HG03196 (cell line): ENCODE data around the gene SLC6A6.
"Not testable (repeated sequence)": the region's sequence is repeated elsewhere in the genome, so short reads cannot be mapped to it uniquely, and the experiment has no call there.

Experiments used
- ATAC-seq: cut with Tn5 transposase; IDR thresholded peaks from one replicate; pipeline ENCODE4 v1.9.1; 2021; ENCODE audit not compliant: unreplicated experiment

Gene SLC6A6

GRCh38 chr3:14503706-14504065 is 101.3 kb downstream of the SLC6A6 start:
- ATAC-seq, result no peak

- ATAC-seq, result no peak
Observed at GRCh38 chr3:14505001-14505802, 102.8 kb downstream of the SLC6A6 start.

DNA sequence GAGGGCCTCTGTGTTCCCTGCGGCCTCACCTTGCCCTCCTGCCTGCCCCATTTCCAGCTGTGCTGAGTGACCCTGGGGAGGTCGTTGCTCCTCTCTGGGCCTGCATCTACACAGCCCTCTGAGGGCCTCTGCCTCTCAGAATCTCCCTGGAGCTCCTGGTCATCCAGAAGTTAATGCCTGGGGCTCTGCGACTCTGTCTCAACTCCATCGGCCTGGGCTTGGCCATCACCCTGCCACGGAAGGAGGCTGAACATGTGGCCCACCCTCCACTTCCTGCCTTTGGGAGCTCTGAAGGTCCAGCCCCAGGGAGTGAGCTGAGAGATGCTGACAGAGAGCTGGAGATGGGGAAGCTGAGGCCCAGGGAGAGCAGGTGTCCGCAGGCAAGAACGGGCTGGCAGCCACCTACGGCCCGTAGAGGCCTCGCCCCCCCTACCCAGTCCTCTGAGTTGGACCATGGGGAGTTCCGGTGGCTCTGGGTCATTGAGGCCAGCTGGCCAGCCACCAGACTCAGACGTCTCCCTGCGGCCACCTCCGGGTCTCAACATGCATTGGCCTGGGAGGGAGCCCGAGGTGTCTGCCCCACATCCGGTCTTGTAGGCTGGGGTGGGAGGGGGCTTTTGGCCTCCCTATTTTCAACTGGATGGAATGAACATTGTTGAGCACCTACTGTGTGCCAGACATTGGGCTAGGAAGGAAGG is 103.5 kb downstream of the SLC6A6 start:
- ATAC-seq, result no peak

DNA sequence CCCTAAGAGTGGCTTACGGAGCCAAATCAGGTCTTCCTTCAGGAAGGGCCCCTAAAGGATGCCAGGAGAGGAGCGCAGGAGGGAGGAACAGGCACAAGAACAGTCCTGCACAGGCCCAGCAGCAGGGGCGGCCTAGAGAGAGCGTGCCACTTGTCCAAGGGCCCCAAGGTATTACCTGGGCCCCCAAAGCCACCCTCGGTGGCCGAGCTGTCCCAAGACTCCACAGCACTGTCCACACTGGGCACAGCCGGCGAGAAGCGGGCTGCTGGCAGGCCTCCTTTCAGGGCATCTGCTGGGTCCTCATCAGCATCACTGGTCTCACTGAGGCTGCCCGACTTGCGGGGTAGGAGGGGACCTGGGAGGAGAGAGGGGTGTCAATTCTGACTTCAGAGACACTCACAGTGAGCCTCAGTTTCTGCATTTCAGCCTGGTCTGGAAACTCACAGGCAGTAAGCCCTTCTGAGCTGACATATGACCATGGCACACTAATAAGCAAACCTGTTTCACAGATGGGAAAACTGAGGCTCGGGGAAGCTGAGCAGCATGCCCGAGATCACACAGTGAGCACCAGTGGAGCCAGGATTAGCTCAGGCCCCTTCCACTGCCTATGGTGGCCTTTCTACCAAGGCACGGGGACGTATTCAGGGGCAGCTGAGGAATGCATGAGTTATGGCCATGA is 104.4 kb downstream of the SLC6A6 start:
- ATAC-seq, result no peak

DNA sequence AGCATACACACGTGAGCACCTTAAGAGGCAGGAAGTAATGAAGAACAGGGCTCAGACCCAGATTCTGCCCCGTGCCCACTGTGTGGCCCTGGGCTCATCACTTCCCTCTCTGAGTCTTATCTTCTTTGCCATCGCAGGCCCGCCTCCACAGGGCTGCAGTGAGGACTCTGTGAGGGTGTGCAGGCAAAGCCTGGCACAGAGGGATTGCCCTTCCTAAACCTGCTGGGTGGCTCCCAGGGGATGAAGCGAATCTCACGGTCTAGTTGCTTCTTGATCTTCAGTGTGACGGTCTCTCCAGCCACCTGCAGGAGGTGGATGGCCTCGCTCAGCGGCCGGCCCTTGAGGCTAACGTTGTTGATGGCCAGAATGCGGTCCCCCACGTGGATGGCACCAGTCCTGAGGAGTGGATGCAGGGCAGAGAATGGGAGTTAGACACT is 104.9 kb downstream of the SLC6A6 start:
- no peak for ATAC-seq

DNA sequence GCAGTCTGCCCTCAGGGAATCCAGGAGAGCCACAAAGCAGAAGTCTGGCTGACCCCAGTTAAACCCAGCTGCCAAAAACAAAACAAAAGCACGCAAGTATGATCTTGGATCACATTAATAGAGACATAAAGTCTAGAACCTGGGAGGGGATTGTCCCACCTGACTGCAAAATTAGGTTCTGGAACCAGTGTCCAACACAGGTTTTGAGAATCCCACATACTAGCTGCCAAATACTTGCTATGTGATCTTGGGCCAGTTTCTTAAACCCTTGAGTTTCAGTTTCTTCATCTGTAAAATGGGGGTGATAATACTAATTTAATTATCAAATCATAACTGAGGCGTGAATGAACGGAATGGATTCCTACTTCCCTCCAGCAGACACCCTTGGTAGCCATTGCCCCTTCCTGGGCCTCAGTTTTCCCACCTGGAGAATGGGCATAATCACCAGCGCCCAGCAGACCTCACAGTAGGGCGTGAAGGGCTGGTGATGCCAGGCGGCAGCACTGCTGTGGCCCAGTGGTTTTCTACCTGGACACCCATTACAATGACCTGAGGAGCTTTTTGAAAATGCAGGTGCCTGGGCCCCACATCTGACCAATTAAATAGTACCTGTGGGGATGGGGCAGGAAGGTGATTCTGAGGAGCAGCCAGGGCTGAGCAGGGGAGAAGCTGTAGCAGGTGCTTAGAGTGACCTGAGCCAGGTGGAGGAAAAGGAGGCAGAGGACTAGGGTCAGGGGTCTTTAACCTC is 105.5 kb downstream of the SLC6A6 start:
- no peak for ATAC-seq

DNA sequence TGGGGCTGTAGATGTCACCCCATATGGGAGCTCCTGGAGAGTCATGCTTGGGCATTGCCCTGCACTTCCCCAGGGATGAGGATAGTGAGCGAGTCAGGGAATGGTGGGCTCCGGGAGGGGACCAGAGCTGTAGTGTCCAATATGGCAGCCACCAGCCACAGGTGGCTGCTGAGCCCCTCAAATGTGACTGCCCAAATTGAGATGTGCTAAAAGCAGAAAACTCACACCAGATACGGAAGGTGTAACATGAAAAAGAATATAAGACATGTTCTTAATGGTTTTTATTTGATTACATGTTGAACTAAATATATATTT is 106.1 kb downstream of the SLC6A6 start:
- no peak for ATAC-seq

DNA sequence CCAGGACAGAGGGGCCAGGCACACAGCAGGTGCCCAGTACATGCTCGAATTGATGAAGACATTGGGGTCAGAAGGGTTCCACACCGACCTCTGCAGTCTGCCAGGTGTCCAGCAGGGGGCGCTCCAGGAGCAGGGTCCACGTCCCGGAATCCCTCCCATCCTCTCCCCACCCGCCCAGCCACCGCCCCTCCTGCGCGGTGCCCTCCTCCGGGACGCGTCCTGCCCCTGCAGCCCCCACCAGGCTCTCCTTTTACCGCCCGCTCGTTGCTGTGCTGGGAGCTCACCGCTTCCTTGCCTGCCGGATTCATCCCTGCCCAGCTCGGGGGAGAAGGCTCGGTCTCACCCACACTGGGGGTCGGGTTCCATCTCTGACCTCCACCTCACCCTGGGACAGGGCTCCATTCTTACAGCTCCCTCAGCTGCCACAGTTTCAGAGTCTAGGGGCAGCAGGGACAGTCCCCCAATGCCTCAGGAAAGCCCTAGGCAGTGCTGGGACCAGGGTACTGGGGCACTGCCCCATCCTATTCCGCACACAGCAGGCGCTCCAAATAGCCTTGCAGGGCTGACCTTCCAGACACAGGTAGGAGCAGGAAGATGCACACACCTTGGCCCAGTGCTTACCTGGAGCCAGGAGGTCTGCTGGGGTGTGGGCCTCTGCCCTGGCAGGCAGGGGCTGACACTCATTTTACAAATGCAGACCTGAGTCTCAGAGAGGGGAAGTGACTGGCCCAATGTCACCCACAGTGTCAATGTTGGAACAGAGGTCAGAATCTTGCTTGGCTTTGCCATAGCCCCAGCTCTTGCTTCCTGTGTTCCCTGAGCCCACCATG is 106.8 kb downstream of the SLC6A6 start:
- no peak for ATAC-seq

GRCh38 chr3:14509796-14510100 is 107.3 kb downstream of the SLC6A6 start:
- no peak for ATAC-seq

DNA sequence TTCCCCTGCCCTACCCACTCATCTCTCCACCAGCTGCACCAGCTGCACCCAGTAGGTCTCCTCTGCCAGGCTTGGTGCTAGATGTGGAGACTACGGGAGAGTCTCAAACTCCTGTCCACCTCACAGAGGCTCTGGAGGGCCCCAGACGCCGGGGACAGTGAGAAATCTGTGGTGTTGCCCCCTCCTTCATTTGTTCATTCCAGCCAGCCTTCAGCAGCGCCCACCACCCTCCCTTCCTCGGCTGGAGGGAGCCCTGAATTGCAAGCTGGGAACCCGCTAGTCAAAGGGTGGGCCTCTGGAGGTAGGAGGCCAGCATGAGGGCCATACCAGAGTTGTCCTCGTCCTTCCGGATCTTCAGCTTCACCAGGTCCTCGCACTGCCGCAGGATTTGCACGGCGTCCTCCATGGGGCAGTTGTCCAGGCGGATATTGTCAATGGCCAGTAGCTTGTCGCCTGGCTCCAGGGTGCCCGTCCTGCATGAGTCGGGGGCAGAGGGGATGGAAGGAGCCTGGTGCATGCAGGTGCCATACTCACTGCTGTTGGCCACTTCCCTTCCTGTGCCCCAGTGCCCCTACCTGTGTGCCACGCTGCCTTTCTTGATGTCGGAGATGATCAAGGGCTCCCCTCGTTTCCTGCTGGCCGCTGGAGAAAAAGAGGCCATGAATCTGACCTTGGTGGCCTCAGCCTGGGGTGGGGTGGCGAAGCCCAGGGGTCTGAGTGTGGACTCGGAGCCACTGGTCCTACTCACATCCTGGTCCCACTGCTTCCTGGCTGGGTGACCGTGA is 108.6 kb downstream of the SLC6A6 start:
- ATAC-seq, result no peak

GRCh38 chr3:14511623-14512280 is 109.3 kb downstream of the SLC6A6 start:
- ATAC-seq, result no peak

DNA sequence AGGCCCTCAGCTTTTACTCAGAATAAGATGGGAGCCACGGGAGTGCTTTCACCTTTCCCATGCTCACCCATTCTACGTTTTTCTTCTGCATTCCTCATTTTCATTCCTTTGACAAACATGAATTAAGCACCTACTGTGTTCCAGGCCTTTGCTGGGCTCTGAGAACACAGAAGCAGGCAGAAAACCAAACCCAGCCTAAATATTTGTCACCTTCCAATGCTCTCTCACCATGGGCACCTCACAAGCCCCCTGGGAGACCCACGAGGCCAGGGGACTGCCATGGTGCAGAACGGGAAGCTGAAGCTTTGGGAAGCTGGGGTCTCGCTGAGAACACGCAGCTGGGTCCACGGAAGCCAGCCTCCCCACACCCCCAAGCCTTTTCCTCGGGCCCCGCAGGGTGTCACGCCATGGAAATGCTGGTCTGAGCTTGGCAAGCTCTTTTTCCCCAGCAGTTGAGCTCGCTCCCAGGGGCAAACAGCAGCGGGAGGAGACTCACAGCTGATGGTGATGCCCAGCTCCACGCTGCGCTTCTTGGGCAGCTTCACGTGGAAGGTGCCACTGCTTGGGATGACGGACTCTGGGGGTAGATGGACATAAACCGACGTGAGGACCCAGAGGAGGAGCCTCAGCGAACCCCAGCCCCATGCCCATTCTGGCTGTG is 110.0 kb downstream of the SLC6A6 start:
- no peak for ATAC-seq

DNA sequence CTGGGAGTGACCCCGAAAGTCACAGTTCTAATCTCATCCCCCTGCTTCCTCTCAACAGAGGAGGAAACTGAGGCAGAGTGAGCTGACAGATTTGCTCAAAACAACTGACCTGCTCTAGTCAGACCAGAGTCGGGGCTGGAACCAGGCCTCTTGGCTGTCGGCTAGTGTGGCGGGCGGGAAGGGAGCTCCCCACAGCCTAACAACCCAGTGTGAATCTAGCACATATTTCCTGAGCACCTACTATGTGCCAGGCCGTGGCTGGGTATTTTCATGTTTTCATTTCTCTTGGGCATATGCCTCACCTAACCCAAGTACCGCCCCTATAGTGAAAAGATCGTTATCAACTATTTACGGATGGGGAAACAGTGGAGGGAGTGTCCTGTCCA is 110.5 kb downstream of the SLC6A6 start:
- no peak for ATAC-seq

- ATAC-seq, result no peak
Observed at GRCh38 chr3:14513566-14514322, 111.3 kb downstream of the SLC6A6 start.

- ATAC-seq, result no peak
Observed at GRCh38 chr3:14514323-14514720, 111.9 kb downstream of the SLC6A6 start.

DNA sequence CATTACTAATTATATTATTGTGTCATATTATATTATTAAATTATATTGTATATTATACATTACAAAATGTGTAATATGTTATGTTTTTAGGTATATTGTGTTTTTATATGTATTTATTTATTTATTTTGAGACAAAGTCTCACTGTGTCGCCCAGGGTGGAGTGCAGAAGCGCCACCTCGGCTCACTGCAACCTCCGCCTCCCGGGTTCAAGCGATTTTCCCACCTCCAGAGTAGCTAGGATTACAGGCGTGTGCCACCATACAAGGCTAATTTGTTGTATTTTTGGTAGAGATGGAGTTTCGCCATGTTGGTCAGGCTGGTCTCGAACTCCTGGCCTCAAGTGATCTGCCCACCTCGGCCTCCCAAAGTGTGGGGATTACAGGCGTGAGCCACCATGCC is 113.1 kb downstream of the SLC6A6 start:
- ATAC-seq, result not testable (repeated sequence)

DNA sequence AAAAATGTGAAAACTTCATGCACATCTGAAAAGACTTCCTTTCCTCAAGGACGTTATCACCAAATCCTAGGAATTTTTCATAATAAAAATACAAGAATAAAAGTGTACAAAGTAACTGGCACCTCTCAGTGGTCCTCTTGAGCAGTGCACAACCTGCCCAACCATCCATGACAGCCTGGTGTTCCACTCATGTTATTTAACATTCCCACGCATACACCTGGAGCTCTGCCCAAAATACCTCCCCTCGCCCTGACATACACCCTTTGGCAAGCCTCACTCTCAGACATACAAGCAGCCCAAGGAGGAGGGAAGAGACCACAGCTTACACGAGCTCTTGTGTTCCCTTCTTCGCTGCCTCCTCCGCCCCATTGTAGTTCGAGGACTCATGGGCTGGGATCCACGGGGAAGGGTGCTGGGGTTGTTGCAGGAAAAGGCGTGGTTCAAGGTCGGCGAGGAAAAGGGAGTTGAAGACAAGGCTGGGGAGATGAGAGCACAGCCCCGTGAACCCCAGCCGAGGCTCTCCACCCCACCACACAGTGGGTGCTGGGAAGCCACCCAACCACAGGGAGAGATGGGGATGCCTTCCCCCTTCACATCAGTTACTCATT is 114.4 kb downstream of the SLC6A6 start:
- ATAC-seq, result no peak
